ENCODE results near the gene MVK.

The MVK gene

GRCh38 chr12:109573029-109573913 is at the start of gene MVK, which contains the start of gene MMAB:
Gene MVK, plus strand, starts transcription at chr12:109573794. Its CDS starts 1,029 bp downstream, at chr12:109574823.
Gene MMAB, minus strand, starts transcription at chr12:109573504. Its CDS starts 24 bp downstream, at chr12:109573480.
- no peak for TF ChIP-seq CTCF (IDR thresholded peaks at IDR 0.05; ENCODE audit: low read depth, low read length)
- DNase-seq (ENCODE audit: extremely low read depth, low read depth), result peak; percentile 97

- DNase-seq (ENCODE audit: extremely low read depth, low read depth), result no peak
These were observed 48.9 kb upstream of the MVK start for GRCh38 chr12:109524466-109525278.

GRCh38 chr12:109525279-109525585 is 48.4 kb upstream of the MVK start:
- TF ChIP-seq CTCF (IDR thresholded peaks at IDR 0.05; ENCODE audit: low read depth, low read length), result no peak
- no peak for DNase-seq (ENCODE audit: extremely low read depth, low read depth)

More at GRCh38 chr12:109524466-109525278, 48.9 kb upstream of the MVK start:
- TF ChIP-seq CTCF (IDR thresholded peaks at IDR 0.05; ENCODE audit: low read depth, low read length), result no peak

GRCh38 chr12:109527489-109528123 is 46.0 kb upstream of the MVK start:
- no peak for TF ChIP-seq CTCF (IDR thresholded peaks at IDR 0.05; ENCODE audit: low read depth, low read length)
- no peak for DNase-seq (ENCODE audit: extremely low read depth, low read depth)

GRCh38 chr12:109529691-109530640 is 43.6 kb upstream of the MVK start:
- DNase-seq (ENCODE audit: extremely low read depth, low read depth), result no peak
- TF ChIP-seq CTCF (IDR thresholded peaks at IDR 0.05; ENCODE audit: low read depth, low read length), result no peak

GRCh38 chr12:109531411-109531810 is 42.2 kb upstream of the MVK start:
- no peak for TF ChIP-seq CTCF (IDR thresholded peaks at IDR 0.05; ENCODE audit: low read depth, low read length)
- DNase-seq (ENCODE audit: extremely low read depth, low read depth), result no peak
